Right renal cortex interstitium (tissue), 3 donors: Measurements from ENCODE around the gene DNPH1. TPM values are rescaled to one million over a fixed set of nuclear protein-coding genes. Genes with fewer than 3 reads are reported as not detected.
A peak's percentile ranks its signal among the peaks of the same experiment; 100 is the strongest.

Experiments used
- DNase-seq, 3 donors: peaks; one replicate each; pipeline ENCODE4 v3.0.0-alpha.2; 2013; ENCODE audit warnings: low read depth in 3 of 3, low spot score in 2 of 3
- polyA plus RNA-seq, 3 donors: library from polyadenylated mRNA; unstranded; fragments of 120-200 nt; gene quantifications; one replicate each; pipeline ENCODE4 v1.2.1, GENCODE V29; 2013; ENCODE audit not compliant: insufficient read length in 3 of 3

Gene DNPH1
- polyA plus RNA-seq, 3 donors = 47.0 to 64.4 (median 49.4) TPM

DNA sequence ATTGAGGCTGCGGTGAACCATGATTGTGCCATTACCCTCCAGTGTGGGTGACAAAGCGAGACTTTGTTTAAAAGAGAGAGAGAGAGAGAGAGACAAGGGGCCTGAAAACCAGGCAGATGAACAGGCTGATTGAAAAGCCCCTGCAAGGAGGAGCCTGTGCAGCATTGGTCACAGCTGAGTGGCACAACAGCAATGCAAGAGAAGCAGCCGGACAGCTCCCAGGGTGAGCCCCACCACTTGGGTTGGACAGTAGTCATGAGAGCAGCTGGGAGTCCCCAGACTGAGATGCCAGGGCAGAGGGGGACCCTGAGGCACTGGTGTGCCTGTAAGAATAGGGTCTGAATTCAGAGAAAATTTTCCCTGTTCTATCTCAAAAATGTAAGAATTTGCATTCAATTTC lies 10.2 kb downstream of the DNPH1 start:
- no peak for DNase-seq

DNA sequence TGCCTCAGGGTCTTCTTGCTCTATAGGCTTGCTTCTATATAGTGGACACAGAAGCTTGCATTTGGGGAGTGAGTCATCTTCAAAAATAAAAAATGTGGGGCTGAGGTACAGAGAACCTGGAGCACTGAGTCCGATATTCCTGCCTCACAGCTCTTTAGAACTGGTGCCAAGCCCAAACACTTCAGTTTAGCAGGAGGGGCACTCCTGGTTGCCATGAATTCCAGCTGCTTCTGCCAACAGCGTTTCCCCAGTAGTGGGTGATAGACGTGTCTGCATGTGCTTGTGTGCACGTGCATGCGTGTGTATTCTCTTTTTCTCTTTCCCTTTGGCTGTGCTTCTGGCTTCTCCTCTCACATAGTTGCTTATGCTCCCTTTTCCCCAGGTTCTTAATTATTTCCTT lies 11.9 kb downstream of the DNPH1 start:
- DNase-seq = no peak

DNA sequence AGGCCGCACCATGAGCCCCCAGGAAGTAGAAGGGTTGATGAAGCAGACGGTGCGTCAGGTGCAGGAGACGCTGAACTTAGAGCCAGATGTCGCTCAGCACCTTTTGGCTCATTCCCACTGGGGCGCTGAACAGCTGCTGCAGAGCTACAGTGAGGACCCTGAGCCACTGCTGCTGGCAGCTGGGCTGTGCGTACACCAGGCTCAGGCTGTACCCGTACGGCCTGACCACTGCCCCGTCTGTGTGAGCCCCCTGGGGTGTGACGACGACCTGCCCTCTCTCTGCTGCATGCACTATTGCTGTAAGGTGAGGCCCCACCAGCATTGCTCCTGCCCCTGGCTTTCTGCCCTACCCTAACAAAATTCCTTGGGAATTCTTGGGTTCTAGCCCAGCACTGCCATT lies 13.1 kb downstream of the DNPH1 start:
- no peak for DNase-seq

DNA sequence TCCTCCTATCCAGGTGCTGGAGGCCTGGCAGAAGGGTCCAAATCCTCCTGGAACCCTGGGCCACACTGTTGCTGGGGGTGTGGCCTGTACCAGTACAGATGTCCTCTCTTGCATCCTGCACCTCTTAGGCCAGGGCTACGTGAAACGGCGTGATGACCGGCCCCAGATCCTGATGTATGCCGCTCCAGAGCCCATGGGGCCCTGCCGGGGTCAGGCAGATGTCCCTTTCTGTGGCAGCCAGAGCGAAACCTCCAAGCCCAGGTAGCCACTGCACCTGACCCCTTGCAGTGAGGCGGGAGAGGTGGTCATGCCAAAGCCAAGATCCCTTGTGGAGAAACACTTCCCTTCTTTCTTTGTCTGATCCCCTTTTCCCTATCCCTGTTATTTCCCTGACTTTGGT lies 14.2 kb downstream of the DNPH1 start:
- DNase-seq = no peak

DNA sequence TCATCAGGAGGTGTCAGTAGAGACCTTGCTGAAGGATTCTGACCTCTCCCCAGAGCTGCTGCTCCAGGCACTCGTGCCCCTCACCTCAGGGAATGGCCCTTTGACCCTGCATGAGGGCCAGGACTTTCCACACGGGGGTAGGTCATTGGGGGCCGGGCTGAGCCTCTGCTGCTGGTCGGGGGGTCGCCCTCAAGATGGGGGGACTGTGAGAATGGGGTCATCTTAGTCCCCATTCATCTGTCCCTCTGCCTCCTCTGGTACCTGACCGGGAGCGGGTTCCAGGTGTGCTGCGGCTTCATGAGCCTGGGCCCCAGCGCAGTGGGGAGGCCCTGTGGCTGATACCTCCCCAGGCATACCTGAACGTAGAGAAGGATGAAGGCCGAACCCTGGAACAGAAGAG lies 15.8 kb downstream of the DNPH1 start:
- no peak for DNase-seq

DNA sequence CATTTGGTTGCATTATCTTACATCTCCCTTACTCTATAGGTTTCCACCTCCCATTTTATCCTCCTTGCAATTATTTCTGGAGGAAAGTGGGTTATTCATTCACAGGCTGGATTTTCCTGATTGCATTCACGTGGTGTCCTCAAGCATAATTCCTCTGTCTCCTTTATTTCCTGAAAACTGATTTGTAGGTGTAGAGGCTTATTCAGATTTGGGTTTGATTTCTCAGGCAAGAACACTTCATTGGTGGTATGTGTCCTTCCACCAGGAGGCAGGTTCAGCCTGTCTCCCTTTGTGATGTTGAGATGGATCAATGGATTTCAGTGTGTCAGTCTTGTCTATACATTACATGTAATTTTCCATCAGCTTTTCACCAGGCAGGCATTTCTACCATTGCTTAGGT lies 17.3 kb downstream of the DNPH1 start:
- DNase-seq = peak in 1 of 3 donors; percentile 4

DNA sequence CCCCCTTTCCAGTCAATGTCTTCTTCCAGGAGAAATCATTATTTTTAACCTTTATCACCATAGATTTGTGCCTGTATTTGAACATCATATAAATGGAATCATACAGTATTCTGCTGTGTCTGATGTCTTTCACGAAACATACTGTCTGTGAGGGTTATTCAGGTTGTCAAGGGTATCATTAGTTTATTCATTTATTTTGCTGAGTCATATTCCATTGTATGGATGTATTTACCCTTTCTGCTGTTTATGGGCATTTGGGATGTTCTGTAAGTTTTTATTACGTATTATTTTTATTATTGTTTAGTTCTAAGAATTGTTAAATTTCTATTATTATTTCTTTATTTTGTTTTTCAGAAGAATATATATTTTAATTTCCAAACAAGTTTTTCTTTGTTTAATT lies 22.0 kb downstream of the DNPH1 start:
- DNase-seq = no peak

DNA sequence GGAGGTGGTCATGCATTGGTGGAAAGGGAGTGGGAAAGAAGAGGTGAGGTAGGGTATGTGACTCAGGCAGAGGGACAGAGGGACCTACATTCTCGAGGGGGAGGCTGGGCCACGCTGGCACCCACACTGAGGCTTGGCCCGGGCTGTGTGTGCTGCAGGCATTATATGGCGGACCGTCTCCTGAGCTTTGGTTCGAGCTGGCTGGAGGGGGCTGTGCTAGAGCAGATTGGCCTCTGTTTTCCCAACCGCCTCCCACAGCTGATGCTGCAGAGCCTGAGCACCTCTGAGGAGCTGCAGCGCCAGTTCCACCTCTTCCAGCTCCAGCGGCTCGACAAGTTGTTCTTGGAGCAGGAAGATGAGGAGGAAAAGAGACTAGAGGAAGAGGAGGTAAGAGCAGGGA lies 23.4 kb downstream of the DNPH1 start:
- no peak for DNase-seq

DNA sequence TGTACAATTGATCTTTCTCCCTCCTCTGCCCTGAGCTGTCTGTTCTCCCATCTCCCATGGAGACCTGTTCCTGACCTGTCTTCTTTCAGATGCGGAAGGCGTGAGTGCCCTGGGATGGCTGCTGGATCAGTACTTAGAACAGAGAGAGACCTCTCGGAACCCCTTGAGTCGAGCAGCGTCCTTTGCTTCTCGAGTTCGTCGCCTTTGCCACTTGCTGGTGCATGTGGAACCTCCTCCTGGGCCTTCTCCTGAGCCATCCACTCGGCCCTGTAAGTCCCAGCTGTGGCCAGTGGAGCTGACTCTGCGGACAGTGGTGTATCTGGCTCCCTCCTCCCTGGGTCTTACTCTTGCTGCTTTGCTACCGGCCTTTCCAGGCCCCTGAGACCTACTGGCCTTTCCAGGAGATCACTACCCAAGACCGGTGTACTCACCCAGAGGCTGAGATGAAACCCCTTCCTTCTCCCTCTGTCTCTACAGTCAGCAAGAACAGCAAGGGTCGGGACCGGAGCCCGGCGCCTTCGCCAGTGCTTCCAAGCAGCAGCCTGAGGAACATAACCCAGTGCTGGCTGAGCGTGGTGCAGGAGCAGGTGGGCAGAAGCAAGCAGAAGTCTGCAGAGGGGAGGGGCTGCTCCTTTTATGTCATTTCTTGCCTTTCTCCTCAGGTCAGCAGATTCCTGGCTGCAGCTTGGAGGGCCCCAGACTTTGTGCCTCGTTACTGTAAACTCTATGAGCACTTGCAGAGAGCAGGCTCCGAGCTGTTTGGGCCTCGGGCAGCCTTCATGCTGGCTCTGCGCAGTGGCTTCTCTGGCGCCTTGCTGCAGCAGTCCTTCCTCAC lies 24.8 kb downstream of the DNPH1 start:
- no peak for DNase-seq

DNA sequence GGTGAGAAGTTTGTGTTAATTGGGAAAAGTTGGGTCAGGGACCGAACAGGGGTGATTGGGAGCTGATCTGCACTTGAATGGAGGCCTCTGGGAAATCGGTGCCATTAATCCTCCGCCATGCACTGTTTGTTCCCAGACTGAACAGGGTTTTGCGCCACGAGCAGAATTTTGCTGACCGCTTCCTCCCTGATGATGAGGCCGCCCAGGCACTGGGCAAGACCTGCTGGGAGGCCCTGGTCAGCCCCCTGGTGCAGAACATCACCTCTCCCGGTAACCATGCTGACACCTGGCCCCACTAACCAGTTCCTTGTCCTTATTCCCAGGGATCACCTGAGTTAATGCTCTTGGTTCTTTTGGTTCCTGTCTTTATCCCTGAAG lies 25.6 kb downstream of the DNPH1 start:
- DNase-seq = no peak

DNA sequence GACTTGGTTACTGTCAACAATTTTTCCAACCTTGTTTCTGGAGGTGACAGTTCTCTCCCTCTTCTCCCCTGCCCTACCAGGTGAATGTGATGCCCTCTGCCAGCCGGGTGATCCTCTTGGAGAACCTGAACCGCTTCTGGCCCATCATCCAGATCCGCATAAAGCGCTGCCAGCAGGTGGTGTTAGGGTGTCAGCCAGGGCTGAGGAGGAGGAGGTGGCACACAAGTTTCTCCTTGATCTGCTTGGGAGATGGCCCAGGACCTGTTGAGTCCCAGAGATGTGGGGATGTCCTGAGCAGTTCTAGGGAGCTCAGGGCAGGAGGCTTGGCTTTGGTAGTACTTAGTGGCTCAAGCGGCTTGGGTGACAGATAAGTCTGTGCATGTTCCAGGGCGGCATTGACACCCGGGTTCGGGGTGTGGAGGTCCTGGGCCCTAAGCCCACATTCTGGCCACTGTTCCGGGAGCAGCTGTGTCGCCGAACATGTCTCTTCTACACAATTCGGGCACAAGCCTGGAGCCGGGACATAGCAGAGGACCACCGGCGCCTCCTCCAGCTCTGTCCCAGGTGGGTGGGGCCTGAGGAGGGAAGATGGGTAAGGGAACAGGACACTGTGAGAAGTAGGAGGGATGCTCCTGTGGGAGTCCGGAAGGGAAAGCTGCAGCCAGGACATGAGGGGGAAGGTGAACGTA lies 26.1 kb downstream of the DNPH1 start:
- no peak for DNase-seq

DNA sequence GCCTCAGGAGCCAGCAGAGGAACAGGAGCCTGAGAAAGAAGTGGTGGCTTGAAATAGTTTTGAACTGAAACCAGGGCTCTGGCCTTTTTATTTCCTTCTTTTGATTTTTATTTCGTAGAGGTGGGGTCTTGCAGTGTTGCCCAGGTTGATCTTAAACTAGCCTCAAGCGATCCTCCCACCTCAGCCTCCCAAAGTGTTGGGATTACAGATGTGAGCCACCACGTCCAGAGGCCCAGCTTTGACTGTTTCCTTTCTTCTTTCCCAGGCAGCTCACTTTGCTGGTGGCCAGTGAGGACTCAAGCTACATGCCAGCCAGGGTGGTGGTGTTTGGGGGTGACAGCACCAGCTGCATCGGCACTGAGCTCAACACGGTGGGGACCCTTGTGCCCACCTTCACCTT lies 26.8 kb downstream of the DNPH1 start:
- no peak for DNase-seq

DNA sequence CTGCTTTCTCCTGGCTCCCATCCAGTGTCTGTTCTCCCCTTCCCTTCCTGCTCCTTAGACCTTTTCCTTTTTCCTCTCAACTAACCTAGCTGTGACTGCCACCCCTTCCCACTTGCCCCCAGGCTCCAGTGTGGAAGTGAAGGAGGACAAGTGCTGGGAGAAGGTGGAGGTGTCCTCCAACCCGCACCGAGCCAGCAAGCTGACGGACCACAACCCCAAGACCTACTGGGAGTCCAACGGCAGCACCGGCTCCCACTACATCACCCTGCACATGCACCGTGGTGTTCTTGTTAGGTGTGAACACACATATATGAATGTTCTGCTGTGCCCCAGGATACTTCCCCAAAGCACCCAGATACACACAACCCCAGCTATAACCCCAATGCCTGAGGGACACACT lies 28.7 kb downstream of the DNPH1 start:
- DNase-seq = no peak

DNA sequence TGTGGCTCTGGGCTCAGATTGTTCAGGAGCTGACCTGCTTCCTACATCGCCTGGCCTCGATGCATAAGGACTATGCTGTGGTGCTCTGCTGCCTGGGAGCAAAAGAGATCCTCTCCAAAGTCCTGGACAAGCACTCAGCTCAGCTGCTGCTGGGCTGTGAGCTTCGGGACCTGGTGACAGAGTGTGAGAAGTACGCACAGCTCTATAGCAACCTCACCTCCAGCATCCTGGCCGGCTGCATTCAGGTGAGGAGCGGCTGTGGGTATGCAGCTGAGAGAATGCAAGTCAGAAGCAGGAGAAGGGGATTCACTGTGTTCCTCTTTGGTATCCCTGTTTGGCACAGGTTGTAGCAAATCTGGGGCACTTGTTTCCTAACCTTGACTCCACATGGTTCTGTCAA lies 29.4 kb downstream of the DNPH1 start:
- DNase-seq = no peak

DNA sequence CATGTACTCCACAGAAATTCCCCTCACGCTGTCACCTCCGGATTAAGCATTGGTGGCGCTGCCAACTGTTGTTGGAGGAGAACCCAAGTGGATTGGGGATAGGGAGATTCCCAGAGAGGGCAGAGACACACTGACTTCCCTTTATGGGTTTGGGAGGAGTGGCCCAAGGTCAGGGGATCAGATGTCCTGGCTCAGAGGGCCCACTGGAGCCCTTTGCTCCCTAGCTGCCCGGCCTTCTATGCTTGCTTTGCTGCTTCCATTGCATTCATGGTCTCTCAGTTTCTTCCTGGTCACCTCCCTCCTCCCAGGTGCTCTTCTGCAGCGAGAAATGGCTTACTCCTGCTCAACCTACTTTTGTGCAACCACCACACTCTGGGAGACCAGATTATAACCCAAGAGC lies 32.9 kb downstream of the DNPH1 start:
- DNase-seq = no peak

DNA sequence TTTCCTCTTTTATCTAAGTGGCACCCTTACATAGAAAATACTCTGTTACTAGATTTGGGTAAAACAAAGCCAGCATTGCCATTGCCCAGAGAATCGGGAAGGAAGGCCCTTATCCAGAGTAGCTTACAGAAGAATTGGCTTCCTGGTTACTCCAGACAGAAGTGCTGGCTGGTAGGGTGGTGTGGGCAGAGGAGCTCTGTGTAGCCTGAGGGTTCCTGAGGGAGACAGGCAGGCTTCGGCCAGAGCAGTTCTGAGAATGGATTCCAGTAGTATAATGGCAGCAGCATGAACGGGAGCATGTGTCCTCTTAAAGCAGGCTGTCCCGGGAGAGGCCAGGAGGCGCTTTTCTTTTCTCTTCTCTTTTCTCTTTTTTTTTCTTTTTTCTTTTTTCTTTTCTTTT lies 35.4 kb downstream of the DNPH1 start:
- DNase-seq = no peak

DNA sequence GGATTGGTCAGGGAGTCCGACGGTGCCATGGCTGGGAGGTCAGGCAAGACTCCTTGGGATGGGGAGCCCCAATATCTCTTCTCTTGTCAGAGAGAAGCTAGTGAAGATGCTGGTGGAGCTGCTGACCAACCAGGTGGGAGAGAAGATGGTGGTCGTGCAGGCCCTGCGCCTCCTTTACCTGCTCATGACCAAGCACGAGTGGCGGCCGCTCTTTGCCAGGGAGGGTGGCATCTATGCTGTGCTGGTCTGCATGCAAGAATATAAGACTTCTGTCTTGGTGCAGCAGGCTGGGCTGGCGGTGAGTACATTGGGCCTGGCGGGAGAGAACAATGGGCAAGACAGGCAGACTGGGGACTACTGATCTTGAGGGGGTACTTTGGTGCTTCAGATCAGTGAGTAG lies 36.4 kb downstream of the DNPH1 start:
- no peak for DNase-seq

DNA sequence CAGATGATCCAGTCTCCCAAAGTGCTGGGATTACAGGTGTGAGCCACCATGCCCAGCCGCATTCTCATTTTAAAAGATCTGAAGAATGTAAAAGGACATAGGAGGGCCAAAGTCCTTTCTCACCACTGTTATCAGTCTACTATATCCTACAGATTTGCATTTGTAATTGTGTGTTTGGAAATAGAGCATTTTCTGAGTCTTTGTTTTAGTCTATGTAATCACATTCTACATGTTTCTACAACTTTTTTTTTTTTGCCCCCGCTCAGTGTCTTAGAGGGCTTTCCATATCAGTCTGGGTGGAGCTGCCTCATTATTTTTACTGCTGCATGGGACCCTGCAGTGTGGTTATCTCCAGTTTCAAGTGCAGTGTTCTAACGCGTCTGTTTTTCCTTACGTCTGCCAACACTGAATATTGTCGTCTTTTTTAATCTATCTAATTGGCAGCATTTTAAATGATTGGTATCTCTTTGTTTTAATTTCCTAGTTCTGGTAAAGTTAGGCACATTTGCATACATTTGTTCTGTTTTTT lies 39.4 kb downstream of the DNPH1 start:
- DNase-seq = no peak

DNA sequence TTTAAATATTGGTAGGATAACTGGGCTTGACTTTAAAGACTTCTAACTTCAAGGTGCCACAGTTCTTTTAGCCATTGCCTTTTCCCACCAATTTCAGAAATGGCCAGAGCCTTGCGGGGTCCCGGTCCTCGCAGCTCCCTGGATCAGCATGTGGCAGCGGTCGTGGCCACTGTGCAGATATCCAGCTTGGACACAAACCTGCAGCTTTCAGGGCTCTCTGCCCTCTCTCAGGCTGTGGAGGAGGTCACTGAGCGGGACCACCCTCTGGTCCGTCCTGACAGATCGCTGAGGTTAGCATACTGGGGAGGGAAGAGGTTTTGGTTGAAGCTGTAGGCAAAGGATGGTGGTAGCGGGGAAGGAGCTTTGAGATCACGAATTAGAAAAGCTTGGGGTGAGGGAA lies 40.9 kb downstream of the DNPH1 start:
- DNase-seq = no peak

DNA sequence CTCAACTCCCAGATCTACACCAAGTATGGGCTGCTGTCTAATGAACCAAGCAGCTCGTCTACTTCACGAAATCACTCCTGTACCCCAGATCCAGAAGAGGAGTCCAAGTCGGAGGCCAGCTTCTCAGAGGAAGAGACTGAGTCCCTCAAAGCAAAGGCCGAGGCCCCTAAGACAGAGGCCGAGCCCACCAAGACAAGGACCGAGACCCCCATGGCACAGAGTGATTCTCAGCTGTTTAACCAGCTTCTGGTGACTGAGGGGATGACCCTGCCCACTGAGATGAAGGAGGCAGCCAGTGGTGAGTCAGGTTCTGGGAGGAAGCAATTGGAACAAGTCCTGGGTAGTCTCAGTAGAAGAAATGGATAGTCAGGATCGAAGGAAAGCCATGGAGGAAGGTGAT lies 41.5 kb downstream of the DNPH1 start:
- no peak for DNase-seq

DNA sequence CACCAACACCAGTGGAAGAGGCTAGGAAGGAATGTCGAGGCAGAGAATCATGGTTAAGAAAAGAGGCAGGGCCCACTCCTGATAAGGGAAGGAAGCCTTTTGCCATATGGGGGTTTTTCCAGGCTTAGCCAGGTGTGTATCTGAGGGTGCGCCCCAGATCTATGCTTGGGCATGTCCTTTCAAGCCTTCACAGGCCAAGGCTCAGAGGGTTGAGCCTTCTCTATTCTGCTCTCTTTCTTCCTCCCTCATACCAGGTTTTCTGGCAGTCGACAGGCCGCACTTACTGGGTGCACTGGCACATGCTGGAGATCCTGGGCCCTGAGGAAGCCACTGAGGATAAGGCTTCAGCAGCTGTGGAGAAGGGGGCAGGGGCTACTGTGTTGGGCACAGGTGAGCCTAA lies 42.6 kb downstream of the DNPH1 start:
- no peak for DNase-seq

DNA sequence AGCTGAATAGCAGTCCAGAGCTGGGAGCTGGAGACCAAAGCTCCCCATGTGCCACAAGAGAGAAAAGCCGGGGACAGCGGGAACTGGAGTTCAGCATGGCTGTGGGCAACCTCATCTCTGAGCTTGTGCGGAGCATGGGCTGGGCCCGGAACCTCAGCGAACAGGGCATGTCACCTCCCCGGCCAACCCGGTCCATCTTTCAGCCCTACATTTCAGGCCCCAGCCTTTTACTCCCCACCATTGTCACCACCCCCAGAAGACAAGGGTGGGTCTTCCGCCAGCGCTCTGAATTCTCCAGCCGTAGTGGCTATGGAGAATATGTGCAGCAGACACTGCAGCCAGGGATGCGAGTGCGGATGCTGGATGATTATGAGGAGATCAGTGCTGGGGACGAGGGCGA lies 43.3 kb downstream of the DNPH1 start:
- DNase-seq = no peak
